Ovary (tissue), 3 donors: Measurements from ENCODE around the gene PINLYP.

ENCODE experiments used
- CTCF ChIP-seq, 3 donors: fragments of 450-650 bp in 2 of 3; fragments of 200-600 bp in 1 of 3; IDR thresholded peaks; one replicate each; pipeline versions ENCODE4 v1.5.1 to v1.8.0; 2016 to 2022; ENCODE audit warnings: antibody characterized with exemption in 3 of 3, mild to moderate bottlenecking in 1 of 3
- EP300 ChIP-seq: sonication (generic); formaldehyde crosslinking; IDR thresholded peaks from one replicate; pipeline ENCODE4 v1.6.1; 2017; ENCODE audit warnings: antibody characterized with exemption
- donor health status: DM: no; HTN: no; CAD: no.

GRCh38 chr19:43595605-43595998 lies 20.0 kb downstream of the PINLYP start:
- TF ChIP-seq CTCF (IDR thresholded peaks at IDR 0.05) = no peak
- TF ChIP-seq EP300 = no peak
